ENCODE data around the gene PRPF40A.

PRPF40A gene

DNA sequence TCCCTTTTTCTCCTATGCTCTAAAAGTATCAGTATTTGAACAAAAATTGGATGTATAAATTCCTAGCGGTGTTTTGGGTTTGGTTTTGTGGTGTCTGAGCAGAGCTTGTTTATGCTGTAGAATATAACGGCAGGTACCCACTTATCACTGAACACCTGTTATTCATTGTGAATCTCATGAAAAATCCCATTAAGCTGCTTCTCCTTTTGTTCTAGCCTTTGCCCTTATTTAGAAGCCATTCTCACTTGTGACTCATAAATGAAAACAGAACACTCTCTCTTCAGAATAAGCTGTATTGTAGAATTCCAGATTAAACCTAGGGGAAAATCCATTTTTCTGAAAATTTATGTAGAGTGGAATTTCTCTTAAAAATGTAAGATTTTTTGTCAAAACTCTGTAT is 104.0 kb downstream of the PRPF40A start:
- DNase-seq: no peak

DNA sequence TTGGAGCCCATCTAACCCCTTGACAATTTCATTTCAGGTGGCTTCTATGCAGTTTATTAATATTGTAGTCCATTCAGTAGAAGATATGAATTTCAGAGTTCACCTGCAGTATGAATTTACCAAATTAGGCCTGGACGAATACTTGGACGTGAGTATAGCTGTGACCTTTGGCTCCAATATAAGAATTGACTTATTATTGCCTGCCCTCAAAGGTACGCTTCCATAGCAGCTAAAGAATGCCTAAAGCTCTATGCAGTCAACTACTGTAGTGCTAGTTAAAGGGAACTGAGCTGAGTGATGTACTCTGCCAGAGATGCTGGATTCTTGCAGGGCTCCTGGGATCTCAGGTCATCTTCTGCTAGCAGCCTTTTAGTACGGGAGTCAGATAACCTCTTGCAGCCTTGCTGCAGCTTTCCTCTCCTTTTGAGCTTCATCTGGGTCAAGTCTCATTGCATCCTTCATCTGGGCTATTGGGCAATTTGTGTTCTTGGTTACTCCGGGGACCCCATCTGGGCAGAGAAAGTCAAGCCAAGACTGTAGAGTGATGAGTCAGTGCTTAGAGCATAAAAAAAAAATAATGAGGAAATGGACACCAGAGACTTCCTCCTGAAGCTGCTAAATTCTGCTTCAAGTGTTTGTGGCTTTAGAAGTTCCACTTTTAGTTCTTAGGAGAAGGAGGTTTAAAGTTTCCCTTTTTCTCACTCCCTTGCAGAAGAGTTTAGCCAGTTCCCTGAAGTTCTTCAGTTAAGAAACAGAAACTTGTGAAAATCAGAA is 105.6 kb downstream of the PRPF40A start:
- DNase-seq: no peak

- no peak for DNase-seq
These were observed 107.6 kb downstream of the PRPF40A start for GRCh38 chr2:152609699-152610098.

DNA sequence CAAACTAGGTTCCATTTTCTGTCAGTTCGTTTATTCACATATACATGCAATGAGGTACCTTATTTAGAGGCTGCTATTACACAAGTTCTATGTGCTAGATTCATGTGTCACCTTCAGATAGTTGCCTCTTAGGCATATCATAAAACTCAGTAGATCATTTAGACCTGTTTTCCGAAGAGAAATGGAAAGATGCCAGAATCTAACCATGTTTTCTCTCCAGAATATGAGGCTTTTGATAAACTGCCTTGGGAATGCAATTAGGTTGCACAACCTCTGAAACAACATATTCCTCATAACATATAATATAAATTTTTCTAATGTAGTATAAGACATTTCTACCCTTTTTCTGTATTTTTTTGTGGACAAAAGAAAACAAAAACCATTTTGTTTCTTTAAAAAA is 108.1 kb downstream of the PRPF40A start:
- no peak for DNase-seq

DNA sequence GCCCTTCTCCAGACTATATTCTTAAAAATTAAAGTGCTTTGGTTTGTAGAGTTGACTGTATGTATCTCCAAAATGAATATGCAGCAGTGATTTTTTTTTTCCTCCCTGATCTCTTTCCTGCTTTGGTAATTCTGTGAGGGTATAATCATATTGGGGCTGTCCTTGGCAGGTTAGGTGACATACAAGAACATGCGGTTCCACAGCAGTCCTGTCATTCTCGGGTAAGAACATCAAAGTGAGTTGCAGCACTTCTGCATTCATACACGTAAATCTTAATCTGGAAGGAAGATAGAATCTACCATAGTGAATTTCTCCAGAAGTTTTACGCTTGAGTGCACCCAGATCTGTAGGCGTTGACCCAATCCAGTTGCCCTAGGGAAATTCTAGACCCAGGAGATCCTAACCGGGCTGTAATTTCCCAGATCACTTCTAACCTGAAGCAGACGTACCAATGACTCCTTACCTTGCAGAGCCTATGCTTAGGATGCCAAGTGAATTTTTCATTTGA is 109.4 kb downstream of the PRPF40A start:
- no peak for DNase-seq

- no peak for DNase-seq
These were observed 110.3 kb downstream of the PRPF40A start for GRCh38 chr2:152606941-152607340.

GRCh38 chr2:152606081-152606480 is 111.2 kb downstream of the PRPF40A start:
- DNase-seq: no peak

DNA sequence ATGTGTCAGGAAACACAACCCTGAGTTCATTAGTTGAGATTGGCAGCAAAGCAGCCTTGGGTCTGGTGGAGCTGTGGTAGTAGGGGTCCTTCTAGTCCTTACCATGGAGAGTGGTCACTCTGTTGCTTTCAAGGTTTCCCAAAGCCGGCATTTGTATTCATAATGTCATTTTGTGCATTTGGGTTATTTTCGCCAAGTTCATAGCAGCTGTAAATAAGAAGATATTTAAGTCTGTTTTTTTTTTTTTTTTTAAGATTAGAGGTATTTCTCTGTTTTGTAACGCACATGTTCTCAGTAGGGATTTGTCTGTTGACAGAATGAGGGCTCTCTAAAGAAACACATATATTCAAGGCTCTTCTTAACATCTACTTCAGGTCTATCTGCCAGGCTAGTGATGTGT is 114.1 kb downstream of the PRPF40A start:
- DNase-seq: no peak

- DNase-seq: no peak
These were observed 114.5 kb downstream of the PRPF40A start for GRCh38 chr2:152602750-152603149.
